Activated CD4-positive, alpha-beta T cell treated with anti-CD3 and anti-CD28 coated beads for 4 hours (primary cell): ENCODE measurements around the gene CENPX.
"Not testable (repeated sequence)": the region's sequence is repeated elsewhere in the genome, so short reads cannot be mapped to it uniquely, and the experiment has no call there.

ENCODE experiments used
- DNase-seq, 2 donors: peaks; one replicate each; pipeline ENCODE4 v3.0.0-alpha.2; 2020

The CENPX gene

DNA sequence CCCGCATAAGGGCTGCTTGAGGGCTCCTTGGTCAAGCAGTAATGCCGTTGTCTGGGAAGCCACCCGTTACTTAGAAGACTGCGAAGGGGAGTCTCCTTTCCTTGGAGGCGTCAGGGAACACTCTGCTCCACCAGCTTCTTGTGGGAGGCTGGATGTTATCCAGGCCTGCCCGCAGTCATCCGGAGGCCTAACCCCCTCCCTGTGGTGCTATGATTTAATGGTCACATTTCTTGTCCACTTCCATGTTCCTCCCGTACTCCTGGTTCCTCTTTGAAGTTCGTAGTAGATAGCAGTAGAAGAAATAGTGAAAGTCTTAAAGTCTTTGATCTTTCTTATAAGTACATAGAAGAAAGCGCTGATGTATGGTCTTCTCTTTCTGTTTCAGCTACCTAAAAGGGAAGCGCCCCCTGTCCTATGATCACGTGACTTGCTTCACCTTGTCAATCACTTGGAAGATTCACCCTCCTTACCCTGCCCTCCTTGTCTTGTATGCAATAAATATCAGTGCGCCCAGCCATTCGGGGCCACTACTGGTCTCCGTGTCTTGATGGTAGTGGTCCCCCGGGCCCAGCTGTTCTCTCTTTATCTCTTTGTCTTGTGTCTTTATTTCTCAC, 16.2 kb upstream of the CENPX start:
- DNase-seq = not testable (repeated sequence)

- DNase-seq = no peak
Measured at GRCh38 chr17:82037889-82038195, 15.2 kb upstream of the CENPX start.

DNA sequence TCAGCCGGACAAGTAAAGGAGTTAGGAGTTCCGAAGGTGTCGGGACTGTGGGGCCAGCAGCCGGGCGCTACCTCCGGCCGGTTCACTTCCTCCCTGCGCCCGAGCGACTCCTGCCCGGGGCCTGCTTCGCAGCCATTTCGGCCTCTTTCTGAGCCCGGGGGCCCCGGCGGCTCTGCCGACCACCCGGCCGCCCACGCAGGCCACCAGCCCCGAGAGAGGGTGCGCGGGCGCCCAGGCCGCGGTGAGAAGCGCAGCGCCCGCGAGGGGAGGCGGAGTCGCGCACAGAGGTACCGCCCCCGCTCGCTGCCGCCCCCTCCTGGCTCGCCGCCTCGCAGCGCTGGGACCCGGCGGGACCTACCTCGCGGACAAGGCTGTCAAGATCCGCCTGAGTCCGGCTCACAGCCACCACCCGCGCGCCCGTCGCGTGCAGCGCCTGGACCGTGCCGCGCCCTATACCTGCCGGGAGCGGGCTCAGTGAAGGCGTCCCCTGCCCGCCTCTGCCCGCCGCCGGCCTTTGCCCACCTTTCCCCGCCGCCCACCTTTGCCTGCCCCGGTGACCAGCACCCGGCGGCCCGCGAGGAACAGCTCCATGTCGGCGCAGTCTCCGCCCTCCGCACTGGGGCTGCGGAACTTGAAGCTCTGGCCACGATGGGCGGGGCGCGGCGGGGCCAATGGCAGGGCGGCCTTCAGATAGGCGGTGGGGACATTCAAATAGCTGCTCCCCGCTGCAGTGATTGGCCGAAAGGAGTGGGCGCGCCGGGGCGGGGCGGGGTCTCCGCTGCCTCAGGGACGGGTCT, 14.6 kb upstream of the CENPX start, which contains the start of gene DCXR:
Gene DCXR (minus strand): TSS at position 606 of the 797 bp plus-strand sequence. CDS start 15 bp downstream, at position 591.
- peak; percentile 90 for DNase-seq

GRCh38 chr17:82036634-82037091, 14.0 kb upstream of the CENPX start:
- DNase-seq = no peak

- no peak for DNase-seq
Measured at GRCh38 chr17:82035956-82036633, 13.4 kb upstream of the CENPX start.

GRCh38 chr17:82035488-82035887, 12.8 kb upstream of the CENPX start:
- no peak for DNase-seq

DNA sequence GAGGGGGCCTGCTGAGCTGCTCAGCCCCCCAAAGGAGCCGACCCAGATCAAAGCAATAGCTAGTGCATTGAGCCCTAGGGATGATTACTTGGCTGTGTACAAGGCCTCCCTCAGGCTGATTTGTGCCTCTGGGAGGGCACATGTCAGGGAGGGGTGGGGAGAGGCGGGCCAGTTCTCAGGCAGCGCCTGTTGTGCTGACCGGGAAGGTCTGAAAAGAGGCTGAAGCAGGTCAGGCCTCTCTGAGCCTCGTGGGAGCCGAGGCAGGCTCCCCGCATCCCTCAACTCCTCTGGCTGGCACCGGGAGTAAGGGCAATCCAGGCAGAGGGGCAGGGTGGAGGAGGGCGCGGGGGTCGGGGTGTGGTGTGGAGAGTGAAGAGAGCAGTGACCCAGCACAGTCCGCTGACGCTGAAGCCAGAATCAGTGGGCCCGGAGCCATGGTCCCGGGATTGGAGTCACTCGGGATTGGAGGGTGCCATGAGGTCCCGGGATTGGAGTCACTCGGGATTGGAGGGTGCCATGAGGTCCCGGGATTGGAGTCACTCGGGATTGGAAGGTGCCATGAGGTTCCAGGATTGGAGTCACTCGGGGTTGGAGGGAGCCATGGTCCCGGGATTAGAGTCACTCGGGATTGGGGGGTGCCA, 11.8 kb upstream of the CENPX start:
- no peak for DNase-seq

GRCh38 chr17:82033359-82034085, 10.8 kb upstream of the CENPX start:
- no peak for DNase-seq

- DNase-seq = peak; percentile 34 to 42
Measured at GRCh38 chr17:82031885-82032627, 9.4 kb upstream of the CENPX start.

GRCh38 chr17:82031303-82031884, 8.7 kb upstream of the CENPX start, which contains the start of gene RAC3:
RAC3 (plus strand) TSS chr17:82031678; CDS start chr17:82031762, 84 bp downstream.
- no peak for DNase-seq

DNA sequence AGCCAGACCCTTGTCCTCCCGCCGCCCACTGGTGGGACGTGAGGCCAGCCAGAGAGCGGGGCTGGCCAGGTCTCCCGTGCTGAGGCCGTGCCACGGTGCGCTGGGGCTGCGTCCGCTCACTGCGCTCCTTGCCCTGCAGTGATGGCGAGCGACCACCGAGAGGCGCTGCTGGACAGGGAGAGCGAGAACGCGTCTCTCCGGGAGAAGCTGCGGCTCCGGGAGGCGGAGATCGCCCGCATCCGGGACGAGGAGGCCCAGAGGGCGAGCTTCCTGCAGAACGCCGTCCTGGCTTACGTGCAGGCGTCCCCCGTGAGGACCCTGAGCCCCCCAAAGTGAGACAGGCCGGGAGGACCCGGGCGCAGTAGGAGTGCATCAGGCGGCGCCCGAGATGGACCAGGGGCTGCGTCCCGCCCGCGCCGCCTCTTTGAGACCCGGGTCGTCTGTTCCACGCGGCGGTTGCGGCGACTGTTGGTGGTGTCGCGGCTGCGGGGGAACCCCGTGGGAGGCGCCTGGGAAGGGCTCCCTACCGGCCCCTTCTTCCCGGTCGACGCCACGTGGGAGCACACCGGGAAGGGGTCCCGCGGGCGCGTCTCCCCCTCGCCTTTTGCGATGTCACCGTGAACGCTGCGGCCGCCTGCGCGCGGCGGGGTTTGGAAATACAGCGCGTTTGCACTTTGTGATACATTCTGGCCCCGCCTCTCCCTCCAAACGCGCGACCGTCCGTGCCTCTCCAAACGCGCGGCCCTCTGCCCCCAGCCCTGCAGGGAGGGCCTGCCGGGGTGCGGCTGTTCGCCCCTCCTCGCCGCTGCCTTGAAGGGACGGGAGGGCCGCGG, 8.0 kb upstream of the CENPX start:
- peak; percentile 76 to 78 for DNase-seq

DNA sequence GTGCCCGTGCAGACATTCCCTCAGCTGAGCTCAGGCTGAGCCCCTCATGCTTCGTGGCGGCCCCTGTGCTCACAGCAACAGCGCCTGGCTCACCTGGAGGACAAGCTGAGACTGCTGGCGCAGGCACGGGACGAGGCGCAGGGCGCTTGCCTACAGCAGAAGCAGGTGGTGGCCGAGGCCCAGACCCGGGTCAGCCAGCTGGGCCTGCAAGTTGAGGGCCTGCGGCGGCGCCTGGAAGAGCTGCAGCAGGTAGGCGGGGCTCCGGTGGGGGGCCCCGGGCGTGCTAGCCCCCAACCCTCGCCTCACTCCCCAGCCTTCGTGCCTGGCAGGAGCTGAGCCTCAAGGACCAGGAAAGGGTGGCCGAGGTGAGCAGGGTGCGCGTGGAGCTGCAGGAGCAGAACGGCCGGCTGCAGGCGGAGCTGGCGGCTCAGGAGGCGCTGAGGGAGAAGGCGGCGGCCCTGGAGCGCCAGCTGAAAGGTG, 7.4 kb upstream of the CENPX start:
- no peak for DNase-seq

GRCh38 chr17:82029391-82029790, 6.7 kb upstream of the CENPX start:
- no peak for DNase-seq

GRCh38 chr17:82028966-82029365, 6.3 kb upstream of the CENPX start:
- no peak for DNase-seq

- no peak for DNase-seq
Measured at GRCh38 chr17:82028246-82028645, 5.6 kb upstream of the CENPX start.

GRCh38 chr17:82025401-82026107, 2.9 kb upstream of the CENPX start:
- DNase-seq = no peak

DNA sequence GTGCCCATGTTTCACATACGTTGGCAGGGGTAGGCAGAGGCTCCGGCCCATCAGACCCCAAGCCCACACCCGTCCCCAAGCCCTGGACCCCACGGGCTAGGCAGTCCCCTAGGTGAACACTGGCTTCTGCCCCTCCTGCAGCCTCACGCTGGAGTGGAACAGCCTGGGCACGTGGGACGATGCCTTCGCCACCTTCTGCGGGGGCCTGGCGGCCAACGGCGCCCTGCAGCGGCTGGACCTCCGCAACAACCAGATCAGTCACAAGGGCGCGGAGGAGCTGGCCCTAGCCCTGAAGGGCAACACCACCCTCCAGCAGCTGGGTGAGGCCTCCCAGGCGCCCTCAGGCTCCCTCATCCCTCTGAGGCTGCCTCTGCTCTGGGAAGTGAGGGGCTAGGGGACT, 2.2 kb upstream of the CENPX start:
- DNase-seq = no peak

DNA sequence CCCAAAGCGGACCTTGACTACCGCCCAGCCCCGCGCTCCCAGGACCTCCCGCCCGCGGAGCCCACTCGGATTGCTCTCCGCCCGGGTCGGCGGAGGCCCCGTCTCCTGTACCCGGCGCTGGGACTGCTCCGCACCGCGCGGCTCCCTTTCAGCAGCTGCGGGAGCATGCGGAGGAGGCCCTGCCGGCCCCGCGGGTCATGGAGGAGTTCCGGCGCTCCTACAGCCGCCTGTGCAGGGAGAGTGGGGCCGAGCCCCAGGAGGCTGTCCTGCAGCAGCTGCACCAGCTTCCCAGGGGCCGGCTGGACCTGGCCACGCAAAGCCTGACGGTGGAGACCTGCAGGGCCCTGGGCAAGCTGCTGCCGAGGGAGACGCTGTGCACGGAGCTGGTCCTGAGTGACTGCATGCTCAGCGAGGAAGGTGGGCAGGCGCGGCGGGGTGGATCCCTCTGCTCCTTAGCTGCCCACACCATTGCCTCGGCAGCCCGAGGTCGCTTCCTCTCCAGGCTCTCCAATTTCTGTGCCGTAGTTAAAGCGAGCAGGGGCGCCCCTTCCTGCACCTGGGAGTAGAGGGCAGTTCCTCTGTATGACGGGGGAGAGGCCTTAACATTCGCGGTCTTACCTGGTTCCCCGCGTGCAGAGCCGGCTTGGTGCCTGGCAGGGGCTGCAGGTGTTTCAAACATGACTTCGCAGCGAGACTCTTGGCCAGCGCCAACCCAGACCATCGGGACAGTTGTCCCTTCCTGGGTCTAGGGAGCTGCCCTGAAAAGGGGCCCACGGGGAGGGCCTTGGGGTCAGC, 966 bp upstream of the CENPX start:
- DNase-seq = no peak

DNA sequence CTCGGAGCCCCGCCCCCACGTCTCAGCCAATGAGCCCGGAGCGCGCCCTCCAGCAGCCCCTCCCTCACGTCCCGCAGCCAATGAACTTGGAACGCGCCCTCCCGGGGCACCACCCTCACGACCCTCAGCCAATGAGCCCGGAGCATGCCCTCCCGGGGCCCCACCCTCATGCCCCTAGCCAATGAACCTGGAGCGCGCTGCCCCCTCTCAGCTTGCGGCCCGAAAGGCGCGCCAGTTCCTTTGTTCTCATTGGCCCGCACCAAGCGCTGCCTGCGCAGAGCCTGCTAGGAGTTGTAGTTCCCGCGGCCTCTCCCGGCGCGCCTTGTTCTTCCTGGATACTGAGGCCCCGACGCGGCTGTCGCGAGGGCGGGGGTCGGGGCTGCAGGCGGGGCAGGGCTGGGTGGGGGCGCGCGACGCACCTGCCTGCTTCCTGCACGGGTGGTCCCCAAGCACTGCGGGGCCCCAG, 336 bp upstream of the CENPX start, which contains the start of gene LRRC45:
Gene LRRC45 (plus strand): TSS at position 325 of the 466 bp plus-strand sequence. CDS start 339 bp downstream, outside the sequence.
- DNase-seq = peak; percentile 100
